Kidney epithelial cell (primary cell): ENCODE results near the gene RAI1. TPM values are rescaled to one million over a fixed set of nuclear protein-coding genes. Genes with fewer than 3 reads are reported as not detected.

Source experiments
- DNase-seq: peaks from one replicate; pipeline ENCODE4 v3.0.0-alpha.2; 2010; ENCODE audit warnings: low read depth
- H3K27me3 ChIP-seq: 2 replicates; pipeline ENCODE4 v1.6.0; 2011; ENCODE audit warnings: low read length; ENCODE audit not compliant: control insufficient read depth, insufficient read depth
- H3K36me3 ChIP-seq: 2 replicates; pipeline ENCODE4 v1.5.1; 2011; ENCODE audit warnings: low read length; ENCODE audit not compliant: control insufficient read depth, insufficient read depth
- H3K4me3 ChIP-seq: 2 replicates; pipeline ENCODE4 v1.5.1; 2011; ENCODE audit warnings: low read depth, mild to moderate bottlenecking, control low read depth, low read length
- CTCF ChIP-seq: IDR thresholded peaks from 2 replicates; pipeline ENCODE4 v1.5.1; 2011; ENCODE audit warnings: mild to moderate bottlenecking, moderate library complexity, low read length, control low read depth, inconsistent platforms; ENCODE audit not compliant: insufficient read depth, poor library complexity, severe bottlenecking
- total RNA-seq: library from RNA; depleted of rRNA; stranded (reverse); fragments of >200 nt; gene quantifications from 2 replicates; pipeline ENCODE4 v1.2.3, GENCODE V29; 2015

RAI1 gene
- total RNA-seq, 1 donor from 2014 or later, result 31.3 TPM

GRCh38 chr17:17699491-17699890, 18.2 kb downstream of the RAI1 start:
- DNase-seq, result no peak
- peaks cover 2% of the 10 kb centered on the region for H3K36me3 ChIP-seq
- TF ChIP-seq CTCF, result no peak
- H3K27me3 ChIP-seq, result no peaks in the 10 kb centered on the region
- H3K4me3 ChIP-seq, result no peak overlapping the region

- H3K4me3 ChIP-seq, result no peak overlapping the region
- no peak for TF ChIP-seq CTCF
These were observed 19.2 kb downstream of the RAI1 start for GRCh38 chr17:17700251-17700969.

GRCh38 chr17:17701112-17701511, 19.9 kb downstream of the RAI1 start:
- DNase-seq, result no peak
- H3K27me3 ChIP-seq, result no peaks in the 10 kb centered on the region
- peaks cover 3% of the 10 kb centered on the region for H3K36me3 ChIP-seq
- H3K4me3 ChIP-seq, result no peak overlapping the region
- no peak for TF ChIP-seq CTCF

More at GRCh38 chr17:17700251-17700969, 19.2 kb downstream of the RAI1 start:
- H3K36me3 ChIP-seq, result peaks cover 2% of the 10 kb centered on the region
- no peaks in the 10 kb centered on the region for H3K27me3 ChIP-seq
- no peak for DNase-seq

- DNase-seq, result no peak
- Histone ChIP-seq H3K36me3 (peaks cover 3% of the 10 kb centered on the region), H3K4me3 (no peak overlapping the region), H3K27me3 (no peaks in the 10 kb centered on the region)
- no peak for TF ChIP-seq CTCF
These were observed 20.4 kb downstream of the RAI1 start for GRCh38 chr17:17701658-17702057.

- H3K36me3 ChIP-seq, result peaks cover 3% of the 10 kb centered on the region
- no peak for TF ChIP-seq CTCF
- H3K4me3 ChIP-seq, result no peak overlapping the region
- no peak for DNase-seq
- no peaks in the 10 kb centered on the region for H3K27me3 ChIP-seq
These were observed 21.3 kb downstream of the RAI1 start for GRCh38 chr17:17702449-17703139.
